Measurements from ENCODE around the gene RASSF8. TPM values are rescaled to one million over a fixed set of nuclear protein-coding genes. Genes with fewer than 3 reads are reported as not detected.

Gene RASSF8
- total and polyA plus RNA-seq, 9 of the 15 experiments (the other 6 are each of a cell fraction or from before 2014, with no cell fraction given) = 0.01 to 0.36 (median 0.12) TPM; not detected in 1

DNA sequence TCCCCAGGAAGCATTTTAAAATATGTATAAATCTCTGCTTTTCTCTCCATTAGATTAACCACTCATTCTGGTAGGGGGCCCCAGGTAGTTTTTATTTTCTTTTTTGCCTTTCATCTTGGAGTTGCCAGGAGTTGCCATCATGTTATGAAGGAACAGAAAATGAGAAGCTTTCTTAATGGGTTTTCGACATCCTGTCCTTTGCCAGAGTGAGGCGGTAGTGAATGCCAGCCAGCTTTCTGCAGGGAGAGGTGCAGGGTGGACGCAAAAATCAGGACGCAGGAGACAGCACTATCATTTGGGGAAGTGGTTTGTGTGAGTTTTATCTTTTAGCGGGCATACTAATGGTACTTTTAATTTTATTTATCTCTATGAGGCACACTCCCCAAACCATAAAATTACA, 1.7 kb downstream of the RASSF8 start:
- BruUV-seq (replicated peaks) = no TSS peak
- POLR2A ChIA-PET = no interaction called here
- WGBS (ENCODE audit: insufficient coverage, low coverage, missing lambda C conversion rate) = 16% methylated on average over 5 of the region's 5 CpGs
- Histone ChIP-seq H4K20me1 (replicated peaks; ENCODE audit: control insufficient read depth, insufficient read depth, low read length) (no peaks in the 10 kb centered on the region; the same call in 1 of the 2 replicates), H3K4me3 (no peak overlapping the region), H3K4me1 (replicated peaks in 1 of 2; ENCODE audit: control insufficient read depth in 2 of 2, insufficient read depth in 2 of 2, low read length in 2 of 2) (peaks cover 0 to 13% of the 10 kb centered on the region in 2 experiments; a peak in 2 of 5 replicates), H3K9me1 (ENCODE audit: control insufficient read depth, insufficient read depth, low read length) (no peaks in the 10 kb centered on the region), H3K9me3 (replicated peaks; ENCODE audit: control insufficient read depth, insufficient read depth, low read depth, low read length) (no peaks in the 10 kb centered on the region), H3K36me3 (ENCODE audit: control insufficient read depth, insufficient read depth, low read length) (no peaks in the 10 kb centered on the region), H3K4me2 (ENCODE audit: insufficient read depth, low read length) (no peak overlapping the region), H3K79me2 (ENCODE audit: control insufficient read depth, insufficient read depth, low read length) (no peaks in the 10 kb centered on the region), H2AFZ (ENCODE audit: low read depth, low read length) (no peak overlapping the region), H3K27ac (ENCODE audit: extremely low read depth, low read depth, low read length) (no peak overlapping the region), H3K9ac (ENCODE audit: insufficient read depth in 1 of 2, low read depth in 2 of 2, low read length in 2 of 2) (no peak overlapping the region), H3K27me3 (ENCODE audit: control insufficient read depth in 2 of 2, insufficient read depth in 2 of 2, low read length in 2 of 2) (peaks cover 9 to 14% of the 10 kb centered on the region in 2 experiments)
- in situ Hi-C loops (cut with MboI) (no loop called here), intact Hi-C loops (cut with micrococcal nuclease) (no loop called here)
- FAIRE-seq = no peak
- DNase-seq (ENCODE audit: extremely low read depth in 1 of 4, low spot score in 3 of 4) = no peak
- CTCF ChIA-PET (ENCODE audit: low intra/inter-chr PET ratio) = no interaction called here
- ATAC-seq = no peak
- no peak for TF ChIP-seq OTX1 (CRISPR knock-in tag; IDR thresholded peaks at IDR 0.05)
- no peak for TF ChIP-seq BCOR (IDR thresholded peaks at IDR 0.05)
- TF ChIP-seq, protein P1, sequence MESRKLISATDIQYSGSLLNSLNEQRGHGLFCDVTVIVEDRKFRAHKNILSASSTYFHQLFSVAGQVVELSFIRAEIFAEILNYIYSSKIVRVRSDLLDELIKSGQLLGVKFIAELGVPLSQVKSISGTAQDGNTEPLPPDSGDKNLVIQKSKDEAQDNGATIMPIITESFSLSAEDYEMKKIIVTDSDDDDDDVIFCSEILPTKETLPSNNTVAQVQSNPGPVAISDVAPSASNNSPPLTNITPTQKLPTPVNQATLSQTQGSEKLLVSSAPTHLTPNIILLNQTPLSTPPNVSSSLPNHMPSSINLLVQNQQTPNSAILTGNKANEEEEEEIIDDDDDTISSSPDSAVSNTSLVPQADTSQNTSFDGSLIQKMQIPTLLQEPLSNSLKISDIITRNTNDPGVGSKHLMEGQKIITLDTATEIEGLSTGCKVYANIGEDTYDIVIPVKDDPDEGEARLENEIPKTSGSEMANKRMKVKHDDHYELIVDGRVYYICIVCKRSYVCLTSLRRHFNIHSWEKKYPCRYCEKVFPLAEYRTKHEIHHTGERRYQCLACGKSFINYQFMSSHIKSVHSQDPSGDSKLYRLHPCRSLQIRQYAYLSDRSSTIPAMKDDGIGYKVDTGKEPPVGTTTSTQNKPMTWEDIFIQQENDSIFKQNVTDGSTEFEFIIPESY (CRISPR knock-in tag; IDR thresholded peaks at IDR 0.05) = no peak
- no peak for TF ChIP-seq ZKSCAN1 (IDR thresholded peaks at IDR 0.05; ENCODE audit: low read depth, low read length)
- no peak for TF ChIP-seq U2AF1 (optimal IDR thresholded peaks at IDR 0.05; ENCODE audit: low read depth, low read length)
- no peak for TF ChIP-seq MYNN (IDR thresholded peaks at IDR 0.05)
- no peak for TF ChIP-seq MYNN (CRISPR knock-in tag; IDR thresholded peaks at IDR 0.05)
- TF ChIP-seq, protein P2, sequence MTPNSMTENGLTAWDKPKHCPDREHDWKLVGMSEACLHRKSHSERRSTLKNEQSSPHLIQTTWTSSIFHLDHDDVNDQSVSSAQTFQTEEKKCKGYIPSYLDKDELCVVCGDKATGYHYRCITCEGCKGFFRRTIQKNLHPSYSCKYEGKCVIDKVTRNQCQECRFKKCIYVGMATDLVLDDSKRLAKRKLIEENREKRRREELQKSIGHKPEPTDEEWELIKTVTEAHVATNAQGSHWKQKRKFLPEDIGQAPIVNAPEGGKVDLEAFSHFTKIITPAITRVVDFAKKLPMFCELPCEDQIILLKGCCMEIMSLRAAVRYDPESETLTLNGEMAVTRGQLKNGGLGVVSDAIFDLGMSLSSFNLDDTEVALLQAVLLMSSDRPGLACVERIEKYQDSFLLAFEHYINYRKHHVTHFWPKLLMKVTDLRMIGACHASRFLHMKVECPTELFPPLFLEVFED (CRISPR knock-in tag; conservative IDR thresholded peaks at IDR 0.05) = no peak
- no peak for TF ChIP-seq CC2D1A (IDR thresholded peaks at IDR 0.05)
- no peak for TF ChIP-seq BCL6 (CRISPR knock-in tag; IDR thresholded peaks at IDR 0.05)
- TF ChIP-seq, protein P3, sequence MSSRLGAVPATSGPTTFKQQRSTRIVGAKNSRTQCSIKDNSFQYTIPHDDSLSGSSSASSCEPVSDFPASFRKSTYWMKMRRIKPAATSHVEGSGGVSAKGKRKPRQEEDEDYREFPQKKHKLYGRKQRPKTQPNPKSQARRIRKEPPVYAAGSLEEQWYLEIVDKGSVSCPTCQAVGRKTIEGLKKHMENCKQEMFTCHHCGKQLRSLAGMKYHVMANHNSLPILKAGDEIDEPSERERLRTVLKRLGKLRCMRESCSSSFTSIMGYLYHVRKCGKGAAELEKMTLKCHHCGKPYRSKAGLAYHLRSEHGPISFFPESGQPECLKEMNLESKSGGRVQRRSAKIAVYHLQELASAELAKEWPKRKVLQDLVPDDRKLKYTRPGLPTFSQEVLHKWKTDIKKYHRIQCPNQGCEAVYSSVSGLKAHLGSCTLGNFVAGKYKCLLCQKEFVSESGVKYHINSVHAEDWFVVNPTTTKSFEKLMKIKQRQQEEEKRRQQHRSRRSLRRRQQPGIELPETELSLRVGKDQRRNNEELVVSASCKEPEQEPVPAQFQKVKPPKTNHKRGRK (tag; IDR thresholded peaks at IDR 0.05) = no peak
- TF ChIP-seq HMGN3 (IDR thresholded peaks at IDR 0.05; ENCODE audit: borderline replicate concordance, extremely low read depth, insufficient read length, low read depth, low read length) = no peak
- TF ChIP-seq TFAM (CRISPR knock-in tag; conservative IDR thresholded peaks at IDR 0.05) = no peak
- TF ChIP-seq ZNF778 (CRISPR knock-in tag; IDR thresholded peaks at IDR 0.05) = no peak
